Measurements from ENCODE around the gene VPS36. TPM values are rescaled to one million over a fixed set of nuclear protein-coding genes. Genes with fewer than 3 reads are reported as not detected.

VPS36 gene
- total and polyA plus RNA-seq, 9 of the 15 experiments (the other 6 are each of a cell fraction or from before 2014, with no cell fraction given), result 8.4 to 30.6 (median 23.7) TPM

DNA sequence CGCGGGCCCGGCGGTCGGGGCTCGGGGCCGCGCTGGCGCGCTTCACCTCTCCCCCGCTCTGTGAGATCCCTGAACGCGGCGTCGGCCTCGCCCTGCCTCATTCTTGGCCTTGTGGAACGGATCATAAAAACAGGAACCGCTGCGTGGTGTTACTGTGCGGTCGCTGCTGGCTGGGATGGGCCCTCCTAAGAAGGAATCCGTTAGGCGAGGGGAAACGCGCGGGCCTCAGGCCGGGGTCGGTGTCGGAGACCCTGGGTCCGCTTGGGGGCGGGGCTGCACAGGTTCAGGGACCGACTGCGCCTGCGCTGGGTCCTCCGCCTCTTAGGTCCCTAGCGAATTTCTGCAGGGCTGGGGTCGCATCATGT is 5.2 kb upstream of the VPS36 start (continued):
- TF ChIP-seq PRDM10 (IDR thresholded peaks at IDR 0.05; ENCODE audit: partially characterized antibody) (no peak), PHF20 (IDR thresholded peaks at IDR 0.05; ENCODE audit: partially characterized antibody) (no peak), COPS2 (conservative IDR thresholded peaks at IDR 0.05) (no peak), ZNF444 (CRISPR knock-in tag; IDR thresholded peaks at IDR 0.05) (no peak), MCM3 (IDR thresholded peaks at IDR 0.05) (no peak), POLR2AphosphoS5 (IDR thresholded peaks at IDR 0.05; ENCODE audit: control insufficient read depth, insufficient read depth, low read depth, low read length) (no peak), TBP (optimal IDR thresholded peaks at IDR 0.05; ENCODE audit: low read depth, low read length) (no peak), HSF4 (CRISPR knock-in tag; IDR thresholded peaks at IDR 0.05; ENCODE audit: borderline replicate concordance) (no peak), SNRNP70 (optimal IDR thresholded peaks at IDR 0.05; ENCODE audit: low read depth, low read length) (no peak), CC2D1A (IDR thresholded peaks at IDR 0.05) (no peak), PRMT5 (CRISPR knock-in tag; IDR thresholded peaks at IDR 0.05) (no peak), MECOM (CRISPR knock-in tag; IDR thresholded peaks at IDR 0.05) (no peak), TAL1 (IDR thresholded peaks at IDR 0.05) (no peak), HDAC8 (tag; IDR thresholded peaks at IDR 0.05) (no peak), HDAC2 (IDR thresholded peaks at IDR 0.05) (no peak), CBX5 (IDR thresholded peaks at IDR 0.05; ENCODE audit: borderline replicate concordance, low read depth) (no peak), NFYB (IDR thresholded peaks at IDR 0.05; ENCODE audit: extremely low read depth, insufficient read length) (no peak), HMGN3 (IDR thresholded peaks at IDR 0.05; ENCODE audit: borderline replicate concordance, extremely low read depth, insufficient read length, low read depth, low read length) (no peak), ZC3H4 (CRISPR knock-in tag; IDR thresholded peaks at IDR 0.05; ENCODE audit: borderline replicate concordance) (no peak), DACH1 (IDR thresholded peaks at IDR 0.05; ENCODE audit: partially characterized antibody) (no peak), NFATC3 (IDR thresholded peaks at IDR 0.05) (no peak), THRAP3 (IDR thresholded peaks at IDR 0.05; ENCODE audit: borderline replicate concordance) (no peak), MTA2 (IDR thresholded peaks at IDR 0.05; ENCODE audit: low read depth) (no peak)
- TF ChIP-seq, protein P1, sequence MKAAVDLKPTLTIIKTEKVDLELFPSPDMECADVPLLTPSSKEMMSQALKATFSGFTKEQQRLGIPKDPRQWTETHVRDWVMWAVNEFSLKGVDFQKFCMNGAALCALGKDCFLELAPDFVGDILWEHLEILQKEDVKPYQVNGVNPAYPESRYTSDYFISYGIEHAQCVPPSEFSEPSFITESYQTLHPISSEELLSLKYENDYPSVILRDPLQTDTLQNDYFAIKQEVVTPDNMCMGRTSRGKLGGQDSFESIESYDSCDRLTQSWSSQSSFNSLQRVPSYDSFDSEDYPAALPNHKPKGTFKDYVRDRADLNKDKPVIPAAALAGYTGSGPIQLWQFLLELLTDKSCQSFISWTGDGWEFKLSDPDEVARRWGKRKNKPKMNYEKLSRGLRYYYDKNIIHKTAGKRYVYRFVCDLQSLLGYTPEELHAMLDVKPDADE (conservative IDR thresholded peaks at IDR 0.05; ENCODE audit: control insufficient read depth, low read depth, low read length), result no peak
- TF ChIP-seq, protein P2, sequence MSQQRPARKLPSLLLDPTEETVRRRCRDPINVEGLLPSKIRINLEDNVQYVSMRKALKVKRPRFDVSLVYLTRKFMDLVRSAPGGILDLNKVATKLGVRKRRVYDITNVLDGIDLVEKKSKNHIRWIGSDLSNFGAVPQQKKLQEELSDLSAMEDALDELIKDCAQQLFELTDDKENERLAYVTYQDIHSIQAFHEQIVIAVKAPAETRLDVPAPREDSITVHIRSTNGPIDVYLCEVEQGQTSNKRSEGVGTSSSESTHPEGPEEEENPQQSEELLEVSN (IDR thresholded peaks at IDR 0.05; ENCODE audit: borderline replicate concordance in 1 of 2, extremely low read depth in 1 of 2, insufficient read depth in 1 of 2, insufficient read length in 1 of 2, low read depth in 1 of 2, low read length in 1 of 2, poor library complexity in 1 of 2, severe bottlenecking in 1 of 2), result peak in 1 of 2 experiments; percentile 59
- TF ChIP-seq, protein P3, sequence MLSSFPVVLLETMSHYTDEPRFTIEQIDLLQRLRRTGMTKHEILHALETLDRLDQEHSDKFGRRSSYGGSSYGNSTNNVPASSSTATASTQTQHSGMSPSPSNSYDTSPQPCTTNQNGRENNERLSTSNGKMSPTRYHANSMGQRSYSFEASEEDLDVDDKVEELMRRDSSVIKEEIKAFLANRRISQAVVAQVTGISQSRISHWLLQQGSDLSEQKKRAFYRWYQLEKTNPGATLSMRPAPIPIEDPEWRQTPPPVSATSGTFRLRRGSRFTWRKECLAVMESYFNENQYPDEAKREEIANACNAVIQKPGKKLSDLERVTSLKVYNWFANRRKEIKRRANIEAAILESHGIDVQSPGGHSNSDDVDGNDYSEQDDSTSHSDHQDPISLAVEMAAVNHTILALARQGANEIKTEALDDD (IDR thresholded peaks at IDR 0.05), result no peak
